HG03103 (cell line): Measurements from ENCODE around the gene PODXL2.

Experiments used
- ATAC-seq: cut with Tn5 transposase; IDR thresholded peaks from one replicate; pipeline ENCODE4 v1.9.1; 2021; ENCODE audit warnings: low read depth; ENCODE audit not compliant: unreplicated experiment

PODXL2 gene

DNA sequence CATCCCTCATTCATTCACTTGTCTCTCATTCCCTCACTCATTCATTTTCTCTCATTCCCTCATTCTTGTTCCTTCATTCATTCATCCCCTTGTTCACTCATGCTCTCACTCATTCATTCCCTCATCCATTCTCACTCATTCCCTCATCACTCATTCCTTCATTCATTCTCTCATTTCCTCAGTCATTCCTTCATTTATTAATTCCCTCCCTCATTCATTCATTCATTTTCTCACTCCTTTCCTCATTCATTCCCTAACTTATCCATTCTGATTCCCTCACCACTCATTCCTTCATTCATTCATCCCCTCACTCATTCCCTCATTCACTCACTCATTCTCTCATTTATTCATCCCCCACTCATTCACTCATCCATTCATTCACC is 57.5 kb downstream of the PODXL2 start:
- no peak for ATAC-seq

DNA sequence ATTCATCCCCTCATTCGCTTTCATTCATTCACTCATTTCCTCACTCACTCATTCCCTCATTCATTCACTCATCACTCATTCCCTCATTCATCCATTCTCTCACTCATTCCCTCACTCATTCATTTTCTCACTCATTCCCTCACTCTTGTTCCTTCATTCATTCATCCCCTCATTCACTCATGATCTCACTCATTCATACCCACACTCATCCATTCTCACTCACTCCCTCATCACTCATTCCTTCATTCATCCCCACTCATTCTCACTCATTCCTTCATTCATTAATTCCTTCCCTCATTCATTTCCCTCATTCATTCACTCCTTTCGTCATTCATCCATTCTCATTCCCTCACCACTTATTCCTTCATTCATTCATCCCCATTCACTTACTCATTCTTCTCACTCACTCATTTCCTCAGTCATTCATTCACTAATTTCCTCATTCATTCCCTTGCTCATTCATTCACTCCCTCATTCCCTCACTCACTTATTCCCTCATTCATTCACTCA is 58.3 kb downstream of the PODXL2 start:
- no peak for ATAC-seq

DNA sequence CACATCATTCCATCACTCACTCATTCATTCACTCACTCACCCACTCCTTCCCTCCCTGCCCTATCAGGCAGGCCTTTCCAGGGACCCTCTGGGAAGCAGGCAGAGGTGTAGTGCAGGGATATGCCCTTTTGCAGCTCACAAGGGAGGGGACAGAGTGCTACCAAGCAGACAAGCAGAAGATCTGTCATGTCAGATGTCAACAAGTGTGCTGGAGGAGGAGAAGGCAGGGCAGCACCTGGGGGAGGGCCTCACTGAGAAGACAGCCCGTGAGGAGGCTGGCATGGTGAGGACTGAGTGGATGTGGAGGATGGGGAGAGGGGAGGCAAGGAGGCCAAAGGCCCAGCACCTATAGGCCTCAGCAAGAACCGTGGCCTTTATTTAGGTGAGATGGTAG is 59.0 kb downstream of the PODXL2 start:
- no peak for ATAC-seq

DNA sequence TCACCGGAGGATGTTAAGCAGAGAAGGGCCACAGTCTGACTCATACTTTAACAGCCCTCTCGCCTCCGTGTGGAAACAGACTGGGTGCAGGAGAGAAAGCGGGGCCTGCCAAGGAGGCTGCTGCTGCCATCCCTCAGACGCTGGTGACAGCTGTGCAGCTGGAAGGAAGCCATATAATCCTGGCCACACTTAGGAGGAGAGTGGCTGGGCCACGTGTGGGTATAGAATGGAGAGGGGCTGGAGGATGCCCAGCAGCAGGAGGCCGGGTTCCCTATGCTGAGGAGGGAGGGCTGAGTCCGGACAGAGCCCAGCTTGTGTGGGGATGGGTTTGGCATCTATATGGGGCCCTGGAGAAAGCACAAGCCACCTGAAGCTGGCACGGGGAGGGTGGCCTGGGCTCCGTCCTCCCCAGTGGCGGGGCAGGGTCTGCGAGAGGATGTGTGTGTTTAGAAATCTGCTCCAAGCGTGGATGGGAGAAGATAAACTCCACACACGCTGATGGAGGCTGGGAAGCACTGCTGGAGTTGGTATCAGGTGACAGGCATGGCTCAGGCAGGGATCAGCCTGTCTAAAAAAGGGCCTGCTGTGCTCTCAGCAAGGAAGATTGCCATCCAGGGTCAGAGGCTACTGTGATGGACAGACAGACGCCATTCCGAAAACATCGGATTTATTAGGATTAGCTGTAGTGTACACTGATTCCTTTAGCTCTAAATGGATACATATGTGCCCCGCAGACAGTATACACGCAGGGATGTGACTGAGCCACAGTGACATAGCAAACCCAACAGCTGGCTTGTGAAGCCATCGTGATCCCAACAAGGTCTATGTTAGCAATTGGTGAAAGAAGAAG is 59.7 kb downstream of the PODXL2 start:
- ATAC-seq, result no peak

DNA sequence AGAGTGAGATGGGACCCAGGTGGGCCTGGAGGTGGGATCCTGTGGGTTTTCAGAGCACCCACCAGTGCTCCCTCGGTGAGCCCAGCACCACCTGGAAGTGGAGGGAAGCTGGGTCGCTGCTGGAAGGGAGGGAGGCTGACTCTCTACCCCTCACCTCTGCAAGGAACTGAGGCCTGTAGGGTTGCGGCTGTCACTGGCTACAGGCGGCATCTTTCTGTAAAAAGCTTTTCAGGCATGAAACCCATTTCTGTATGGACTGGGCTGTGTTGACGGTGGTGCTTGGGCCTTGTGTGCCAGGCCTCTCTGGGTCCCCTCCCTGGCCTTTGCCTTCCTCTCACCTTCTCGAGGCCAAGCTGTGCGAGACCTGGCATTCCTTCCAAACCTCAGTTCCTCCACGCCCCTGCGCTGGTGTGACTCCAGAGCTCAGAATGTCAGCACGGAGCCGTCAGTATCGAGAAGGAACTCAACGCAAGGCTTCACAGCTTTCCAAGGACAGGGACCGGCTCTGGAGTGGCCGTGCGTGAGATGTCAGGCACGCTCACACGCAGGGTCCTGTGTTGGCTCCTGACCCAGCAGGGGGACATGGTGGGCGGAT is 60.4 kb downstream of the PODXL2 start:
- no peak for ATAC-seq

DNA sequence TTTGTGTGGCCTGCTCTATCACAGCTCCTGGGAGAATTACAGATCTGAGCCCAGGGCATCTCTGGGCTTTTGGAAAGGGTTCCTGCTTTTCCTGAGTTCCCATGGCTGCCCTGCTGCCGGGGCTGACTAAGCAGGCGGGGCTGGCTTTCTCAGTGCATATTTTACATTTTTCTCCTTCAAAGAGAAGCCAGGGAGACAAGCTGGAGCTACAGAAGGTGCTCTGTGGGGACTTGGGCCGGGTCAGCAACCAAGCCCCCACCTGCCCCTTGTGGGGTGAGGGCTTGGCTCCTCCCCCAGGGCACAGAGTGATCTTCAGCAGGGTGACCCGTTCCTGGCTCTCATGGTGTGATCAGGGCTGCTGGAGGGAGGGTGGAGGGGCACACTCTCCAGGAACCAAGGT is 61.1 kb downstream of the PODXL2 start:
- no peak for ATAC-seq

DNA sequence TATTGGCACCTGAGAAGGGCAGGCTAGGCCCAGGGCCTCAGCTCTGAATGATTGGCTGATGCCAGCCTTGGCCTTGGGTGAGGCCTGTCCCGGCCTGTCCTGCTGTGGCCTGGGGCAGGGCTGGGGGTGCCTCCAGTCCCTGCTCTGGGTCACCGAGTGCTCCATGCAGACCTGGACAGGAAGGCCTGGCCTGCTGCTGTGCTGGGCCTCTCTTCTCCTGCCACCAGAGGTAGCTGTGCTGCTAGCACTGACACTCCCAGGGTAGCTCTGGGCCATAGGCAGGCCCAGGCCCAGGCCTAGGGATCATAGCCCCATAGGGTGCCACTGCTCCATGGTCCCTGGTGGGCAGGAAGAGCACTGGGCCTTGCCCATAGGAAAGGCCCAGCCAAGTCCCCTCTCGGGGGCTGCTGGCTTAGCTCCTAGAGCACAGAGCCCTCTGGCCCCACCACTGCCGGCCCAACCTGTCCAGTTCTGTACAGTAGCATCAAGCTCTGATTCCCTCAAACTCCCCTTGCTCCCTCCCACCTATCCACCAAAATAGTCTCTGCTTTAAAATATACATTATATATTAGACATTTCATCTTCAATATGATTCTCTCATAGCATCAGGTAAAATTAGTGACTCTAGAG is 62.0 kb downstream of the PODXL2 start:
- ATAC-seq, result no peak

DNA sequence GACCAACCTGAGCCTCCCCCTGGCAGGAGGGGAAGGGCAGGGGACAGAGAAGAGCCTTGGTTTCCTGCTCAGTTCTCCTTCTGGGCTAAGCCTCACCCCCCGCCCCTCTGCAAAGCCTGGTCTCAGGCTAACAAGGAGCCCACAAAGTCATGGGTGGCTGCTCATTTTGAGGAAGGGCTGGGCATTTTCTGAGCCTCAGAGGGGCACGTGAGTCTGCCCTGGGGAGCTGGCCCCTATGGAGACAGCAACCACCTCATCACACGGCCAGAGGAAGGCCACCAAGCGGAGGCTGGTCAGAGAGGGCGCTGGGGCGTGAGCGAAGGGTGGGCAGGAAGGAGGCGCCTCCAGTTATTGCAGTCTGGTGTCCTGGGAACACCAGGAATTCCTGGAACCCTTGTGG is 62.5 kb downstream of the PODXL2 start:
- no peak for ATAC-seq

DNA sequence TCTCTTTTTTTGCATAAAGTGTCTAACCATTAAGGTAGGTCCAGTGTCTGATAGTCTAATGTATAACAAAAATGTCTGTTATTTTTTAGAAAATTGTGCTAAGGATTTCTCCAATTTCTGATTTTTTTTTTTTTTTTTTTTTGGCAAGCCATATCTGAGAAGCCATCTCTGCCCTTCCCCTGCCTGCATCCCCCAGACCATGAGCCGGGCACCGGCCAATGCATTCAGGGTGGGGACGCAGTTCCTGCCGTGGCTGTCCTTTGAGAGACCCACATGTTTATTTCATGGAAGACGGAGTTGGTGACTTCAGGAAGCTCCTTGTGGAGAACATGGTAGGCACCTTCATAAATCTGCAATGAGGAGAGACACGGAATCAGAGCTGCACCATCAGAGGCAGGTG is 63.0 kb downstream of the PODXL2 start:
- ATAC-seq, result no peak

DNA sequence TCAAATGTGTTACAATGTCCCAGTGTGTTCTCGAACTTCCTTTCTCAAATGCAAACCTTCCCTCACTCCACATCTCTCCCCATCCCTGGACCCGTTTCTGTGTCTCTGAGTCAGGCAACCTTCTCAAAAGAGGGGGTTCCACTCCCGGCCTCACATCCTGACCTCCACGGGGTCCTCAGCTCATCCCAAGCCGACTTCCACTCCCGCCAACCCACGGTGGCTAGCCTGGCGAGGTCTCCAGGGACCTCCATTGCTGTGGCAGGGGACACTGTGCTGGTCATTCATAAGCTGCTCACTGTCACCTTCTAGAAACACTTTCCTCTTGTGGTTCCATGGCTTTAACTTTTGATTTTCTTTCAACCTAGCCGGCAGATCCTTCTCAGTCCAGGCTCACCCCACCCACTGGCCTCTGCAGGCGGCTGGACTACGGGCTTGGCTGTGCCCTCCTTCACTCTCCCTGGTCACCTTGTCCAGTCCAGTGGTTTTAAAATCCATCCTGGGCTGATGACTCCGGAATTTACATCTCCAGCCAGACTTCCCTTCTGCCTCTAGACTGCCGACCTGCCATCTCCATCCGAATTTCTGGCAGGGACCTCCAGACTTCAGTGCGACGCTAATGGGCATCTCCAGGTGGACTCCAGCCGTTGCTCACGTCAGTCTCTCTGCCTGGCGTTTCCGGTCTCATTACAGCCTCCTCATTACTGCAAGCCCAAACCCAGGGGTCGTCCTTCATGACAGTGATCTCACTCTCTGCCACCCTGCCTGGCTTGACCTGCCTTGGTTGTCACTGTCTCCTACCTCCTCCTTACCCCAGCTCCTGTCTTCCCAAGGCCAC is 63.7 kb downstream of the PODXL2 start:
- no peak for ATAC-seq

DNA sequence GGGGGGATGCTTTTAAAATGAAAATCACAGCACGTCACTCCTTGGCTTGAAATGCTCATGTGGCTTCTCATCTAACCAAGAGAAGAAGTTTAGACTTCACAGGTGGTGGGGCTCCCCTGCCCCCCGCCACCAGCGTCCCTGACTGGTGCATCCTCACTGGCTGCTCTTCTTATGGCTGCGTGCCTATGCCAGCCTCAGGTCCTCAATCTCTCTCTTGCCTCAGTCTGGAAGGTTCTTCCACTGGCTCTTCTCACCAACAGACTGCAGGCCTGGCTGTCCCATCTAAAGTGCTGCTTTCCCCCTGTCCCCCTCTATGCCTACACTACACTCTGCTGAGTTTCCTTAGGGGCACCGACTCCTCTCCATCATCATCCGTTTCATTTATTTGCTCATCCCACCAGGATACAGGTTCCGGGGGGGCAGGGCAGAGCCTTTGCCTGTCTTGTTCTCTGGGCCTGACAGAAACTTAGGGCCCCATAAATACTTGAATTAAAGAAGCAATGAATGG is 64.4 kb downstream of the PODXL2 start:
- ATAC-seq, result no peak

DNA sequence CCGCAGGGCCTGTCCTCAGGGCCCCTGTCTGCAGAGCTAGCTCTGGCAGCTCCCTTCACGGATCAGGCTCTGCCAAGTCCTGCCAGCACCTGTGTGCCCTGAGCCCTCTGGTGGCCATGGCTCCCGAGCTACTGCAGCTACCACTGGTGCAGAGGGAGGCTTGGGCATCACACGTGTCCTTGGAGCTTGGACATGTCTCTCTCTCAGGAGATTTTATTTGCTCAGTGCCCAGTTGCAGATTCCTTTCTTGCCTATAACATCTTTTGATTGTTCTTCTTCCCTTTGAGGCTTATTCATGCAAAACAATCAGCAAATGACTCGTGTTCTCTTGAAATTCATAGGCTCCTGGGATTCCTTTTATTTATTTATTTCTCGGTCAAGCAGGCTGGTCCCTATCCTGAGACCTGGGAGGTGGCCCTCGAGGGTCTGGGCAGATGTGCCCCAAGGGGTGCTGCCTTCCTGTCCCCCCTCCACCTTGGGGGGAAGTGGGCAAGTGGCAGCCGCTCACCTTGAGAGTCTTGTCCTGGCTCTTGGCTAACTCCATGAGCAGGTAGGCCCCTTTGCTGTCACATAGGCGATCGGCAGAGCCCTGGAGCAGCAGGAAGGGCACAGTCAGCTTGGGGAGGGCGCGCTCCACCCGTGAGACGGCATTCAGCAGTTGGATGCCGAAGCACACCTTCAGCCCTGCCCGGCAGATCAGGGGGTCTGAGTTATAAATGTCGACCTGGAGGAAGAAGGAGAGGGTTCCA is 65.7 kb downstream of the PODXL2 start:
- ATAC-seq, result no peak

DNA sequence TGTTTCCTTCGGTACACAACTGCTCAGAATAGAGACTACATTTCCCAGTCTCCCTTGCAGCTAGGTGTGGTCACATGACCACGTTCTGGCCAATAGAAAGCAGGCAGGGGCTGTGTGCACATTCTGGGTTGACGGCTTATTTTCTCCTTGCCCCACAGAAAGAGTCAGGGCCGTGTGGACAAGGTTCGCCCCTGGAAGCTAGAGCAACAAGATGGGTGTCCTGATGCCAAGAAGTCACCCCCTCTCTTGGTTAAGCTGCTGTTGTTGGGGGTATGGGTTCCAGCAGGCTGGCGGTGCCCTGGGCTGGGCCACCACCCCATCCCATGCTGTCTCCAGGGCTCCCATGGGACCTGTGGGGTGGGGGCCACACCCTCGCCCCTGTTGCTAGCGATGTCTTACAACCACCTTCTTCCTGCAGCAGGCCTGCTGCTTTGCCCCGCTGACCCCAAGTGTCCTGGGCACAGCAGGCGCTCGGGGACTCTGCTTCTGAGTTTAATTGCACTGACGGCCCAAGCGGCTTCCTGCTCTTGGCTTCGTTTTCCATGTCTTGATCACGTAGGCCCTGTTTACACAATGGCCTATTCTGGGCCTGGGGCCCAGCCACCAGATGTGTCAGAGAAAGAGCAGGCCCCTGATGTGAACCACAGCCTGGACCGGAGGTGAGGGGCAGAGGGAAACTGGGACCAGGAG is 68.7 kb downstream of the PODXL2 start:
- ATAC-seq, result no peak

DNA sequence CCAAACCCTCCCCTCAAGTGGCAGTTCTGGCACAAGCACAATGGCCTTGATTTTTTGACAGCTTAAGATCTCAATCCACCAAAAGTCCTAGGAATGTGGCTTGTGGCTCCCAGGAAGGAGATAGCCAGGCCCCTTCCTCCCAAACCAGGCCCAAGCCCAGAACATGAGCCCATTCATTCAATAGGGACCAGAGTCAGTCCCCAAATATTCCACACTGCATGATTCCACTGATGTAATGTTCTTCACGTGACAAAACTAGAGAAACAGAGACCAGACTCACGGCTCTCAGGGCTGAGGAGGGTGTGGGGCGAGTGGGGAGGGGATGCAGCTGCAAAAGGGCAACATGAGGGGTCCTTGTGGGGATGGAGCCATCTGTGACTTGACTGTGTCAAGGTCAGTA is 69.3 kb downstream of the PODXL2 start:
- no peak for ATAC-seq

DNA sequence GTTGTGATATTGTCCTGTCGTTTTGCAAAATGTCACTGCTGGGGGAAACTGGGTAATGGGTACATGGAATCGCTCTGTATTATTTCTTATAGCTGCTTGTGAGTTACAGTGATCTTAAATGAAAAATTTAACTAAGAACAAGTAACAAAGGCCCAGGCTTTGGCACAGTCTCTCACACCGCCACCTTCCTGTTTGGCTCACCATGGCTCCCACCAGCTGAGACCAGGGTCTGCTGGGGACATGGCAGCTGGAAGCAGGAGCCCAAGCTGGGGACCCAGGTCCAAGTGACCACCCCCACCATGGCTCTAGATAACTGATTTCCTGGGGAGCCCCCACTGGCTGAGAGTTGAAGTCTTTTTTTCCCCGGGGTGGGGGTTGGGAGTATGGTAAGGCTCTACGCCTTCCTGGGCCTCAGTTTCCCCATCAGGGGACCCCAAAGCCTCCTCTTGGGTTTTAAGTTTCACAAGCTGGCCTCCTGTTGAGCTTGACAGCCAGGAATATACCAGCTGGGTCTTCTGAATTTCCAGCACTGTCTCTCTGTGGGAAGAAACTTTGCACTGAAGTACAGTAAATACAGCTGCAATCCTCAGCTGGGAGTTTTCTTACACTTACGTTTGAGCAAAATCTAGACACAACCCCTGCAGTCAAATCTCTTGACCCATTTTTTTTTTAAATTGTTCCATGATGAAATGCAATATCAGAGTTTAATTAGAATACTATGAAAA is 69.9 kb downstream of the PODXL2 start:
- no peak for ATAC-seq

DNA sequence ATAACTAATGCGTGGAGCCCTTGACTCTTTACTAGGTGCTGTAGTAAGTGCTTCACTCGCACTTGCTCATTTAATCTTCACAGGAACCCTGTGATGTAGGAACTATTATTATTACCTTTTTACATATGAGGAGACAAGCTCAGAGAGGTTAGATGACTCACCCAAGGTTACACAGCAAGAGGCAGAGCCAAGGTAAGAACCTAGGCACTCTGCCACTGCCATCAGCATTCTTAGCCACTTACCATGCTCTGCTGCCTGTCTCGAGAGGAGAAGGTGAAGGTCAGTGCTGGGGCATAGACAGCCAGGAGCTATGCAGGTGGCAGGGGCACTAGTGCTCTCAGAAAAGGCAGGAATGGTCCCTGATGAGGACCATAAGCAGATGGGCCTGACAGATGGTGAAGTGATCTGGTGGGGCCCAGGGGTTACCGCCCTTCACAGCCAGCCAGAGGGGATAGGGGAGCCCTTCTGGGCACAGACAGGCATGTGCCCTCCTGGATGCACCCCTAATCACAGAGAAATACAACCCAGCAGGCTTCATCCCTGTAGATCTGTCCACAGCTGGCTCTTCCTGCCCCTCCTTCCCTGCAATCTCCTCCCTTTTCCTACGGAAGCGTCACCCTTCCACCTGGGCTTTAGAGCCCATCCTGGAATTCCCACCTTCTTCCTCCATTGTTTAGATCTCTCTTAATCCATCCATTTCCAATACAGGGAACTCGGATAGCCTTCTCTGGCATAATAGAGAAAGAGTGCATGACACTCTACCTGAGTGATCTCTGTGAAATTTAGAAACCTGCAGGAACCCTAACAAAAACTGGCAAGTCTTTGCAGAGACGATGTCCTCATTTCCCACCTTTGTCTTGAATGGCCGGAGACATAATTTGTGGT is 70.7 kb downstream of the PODXL2 start:
- ATAC-seq, result no peak

DNA sequence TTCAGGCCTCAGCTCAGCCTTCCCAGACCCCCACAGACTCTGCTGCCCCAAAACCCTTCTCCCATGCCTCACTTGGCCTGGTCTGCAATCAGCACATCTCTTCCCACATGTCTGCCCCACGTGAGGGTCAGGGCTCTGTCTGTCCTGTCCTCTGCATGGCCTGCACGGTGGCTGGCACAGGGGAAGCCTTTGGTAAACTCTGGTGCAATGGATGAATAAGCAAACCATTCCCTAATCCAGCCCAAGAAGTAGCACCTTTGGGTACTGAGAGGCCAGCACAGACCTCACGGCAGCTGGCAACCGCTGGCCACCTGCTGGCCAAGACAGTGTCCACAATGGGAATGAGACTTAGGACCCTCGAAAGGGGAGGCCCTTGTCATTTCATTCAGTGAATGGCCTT is 71.4 kb downstream of the PODXL2 start:
- ATAC-seq, result no peak
